Cardiac muscle cell (in vitro differentiated cells and primary cell): ENCODE results near the gene REV3L. TPM values are rescaled to one million over a fixed set of nuclear protein-coding genes. Genes with fewer than 3 reads are reported as not detected.

ENCODE experiments used
- DNase-seq, 2 donors: peaks; one replicate each; pipeline versions ENCODE4 v3.0.0 to v3.0.0-alpha.2; 2010 to 2017; ENCODE audit warnings: low read depth in 1 of 2, low spot score in 1 of 2
- H3K27ac ChIP-seq: fragments of 200-600 bp; sonication (generic); 2 replicates; pipeline ENCODE4 v1.5.1; 2016
- H3K27me3 ChIP-seq: fragments of 200-600 bp; sonication (generic); 2 replicates; pipeline ENCODE4 v1.6.0; 2016; ENCODE audit warnings: control low read depth
- H3K36me3 ChIP-seq: fragments of 200-600 bp; sonication (generic); 2 replicates; pipeline ENCODE4 v1.5.1; 2016; ENCODE audit warnings: control low read depth
- H3K4me1 ChIP-seq: fragments of 200-600 bp; sonication (generic); 2 replicates; pipeline ENCODE4 v1.8.1; 2017; ENCODE audit warnings: low read depth, mild to moderate bottlenecking, mixed run types
- H3K4me3 ChIP-seq: fragments of 200-600 bp; sonication (generic); 2 replicates; pipeline ENCODE4 v1.5.1; 2016; ENCODE audit warnings: mild to moderate bottlenecking
- H3K9me3 ChIP-seq: fragments of 200-600 bp; sonication (generic); 2 replicates; pipeline ENCODE4 v1.5.1; 2017; ENCODE audit warnings: low read depth, mild to moderate bottlenecking, control low read depth
- CTCF ChIP-seq: IDR thresholded peaks from 2 replicates; pipeline ENCODE4 v1.5.1; 2012; ENCODE audit warnings: low read depth, mild to moderate bottlenecking, low read length
- polyA plus RNA-seq: library from polyadenylated mRNA; unstranded; fragments of >200 nt; fragmentation: Nextera tagmentation; extraction: Ambion mirVana; gene quantifications from 2 replicates; pipeline ENCODE4 v1.2.1, GENCODE V29; 2016
- total RNA-seq: library from RNA; depleted of rRNA; stranded (reverse); fragments of >200 nt; gene quantifications from 2 replicates; pipeline ENCODE4 v1.2.3, GENCODE V29; 2016

The REV3L gene
- total and polyA plus RNA-seq, 2 experiments from 2014 or later: 18.1 to 23.3 TPM

GRCh38 chr6:111406200-111406721 is 76.8 kb downstream of the REV3L start:
- H3K36me3 ChIP-seq: peaks cover 35% of the 10 kb centered on the region
- no peak overlapping the region for H3K4me3 ChIP-seq
- H3K27ac ChIP-seq: no peak overlapping the region
- DNase-seq: no peak
- no peaks in the 10 kb centered on the region for H3K4me1 ChIP-seq
- H3K9me3 ChIP-seq: no peaks in the 10 kb centered on the region
- no peaks in the 10 kb centered on the region for H3K27me3 ChIP-seq
- TF ChIP-seq CTCF: no peak

GRCh38 chr6:111403388-111403787 is 79.6 kb downstream of the REV3L start:
- H3K36me3 ChIP-seq: peaks cover 41% of the 10 kb centered on the region

GRCh38 chr6:111399626-111400025 is 83.4 kb downstream of the REV3L start:
- Histone ChIP-seq H3K4me1 (no peaks in the 10 kb centered on the region), H3K27ac (no peak overlapping the region), H3K36me3 (peaks cover 33% of the 10 kb centered on the region), H3K4me3 (no peak overlapping the region), H3K27me3 (no peaks in the 10 kb centered on the region), H3K9me3 (no peaks in the 10 kb centered on the region)
- no peak for DNase-seq
- TF ChIP-seq CTCF: no peak

More at GRCh38 chr6:111403388-111403787, 79.6 kb downstream of the REV3L start:
- no peaks in the 10 kb centered on the region for H3K27me3 ChIP-seq
- DNase-seq: no peak
- H3K4me3 ChIP-seq: no peak overlapping the region
- no peaks in the 10 kb centered on the region for H3K9me3 ChIP-seq
- H3K27ac ChIP-seq: no peak overlapping the region
- TF ChIP-seq CTCF: no peak
- H3K4me1 ChIP-seq: no peaks in the 10 kb centered on the region

GRCh38 chr6:111388681-111389080 is 94.3 kb downstream of the REV3L start:
- Histone ChIP-seq H3K9me3 (no peaks in the 10 kb centered on the region), H3K27ac (no peak overlapping the region), H3K36me3 (peaks cover 27% of the 10 kb centered on the region), H3K4me1 (no peaks in the 10 kb centered on the region), H3K27me3 (no peaks in the 10 kb centered on the region), H3K4me3 (no peak overlapping the region)
- no peak for DNase-seq
- TF ChIP-seq CTCF: no peak

GRCh38 chr6:111382476-111383294 is 100.3 kb downstream of the REV3L start:
- Histone ChIP-seq H3K4me1 (no peaks in the 10 kb centered on the region), H3K36me3 (peaks cover 27% of the 10 kb centered on the region), H3K27ac (peak overlapping the region; percentile 10), H3K4me3 (no peak overlapping the region), H3K9me3 (no peaks in the 10 kb centered on the region), H3K27me3 (no peaks in the 10 kb centered on the region)
- peak in 1 of 2 donors; percentile 6 for DNase-seq
- no peak for TF ChIP-seq CTCF
